ENCODE measurements around the gene TGFBR3.

GRCh38 chr1:91799159-91799558, 86.8 kb downstream of the TGFBR3 start:
- TF ChIP-seq EZH2 (IDR thresholded peaks at IDR 0.05; ENCODE audit: insufficient read depth, poor library complexity, severe bottlenecking) (no peak), EZH2phosphoT487 (IDR thresholded peaks at IDR 0.05; ENCODE audit: insufficient read depth, low read depth) (no peak)

Data from GM23248 (cell line).